ENCODE data around the gene GPR63. TPM values are rescaled to one million over a fixed set of nuclear protein-coding genes. Genes with fewer than 3 reads are reported as not detected.
"Not testable (repeated sequence)": the region's sequence is repeated elsewhere in the genome, so short reads cannot be mapped to it uniquely, and the experiment has no call there.

Gene GPR63
- total RNA-seq, 1 experiment from 2014 or later: 0.95 TPM

DNA sequence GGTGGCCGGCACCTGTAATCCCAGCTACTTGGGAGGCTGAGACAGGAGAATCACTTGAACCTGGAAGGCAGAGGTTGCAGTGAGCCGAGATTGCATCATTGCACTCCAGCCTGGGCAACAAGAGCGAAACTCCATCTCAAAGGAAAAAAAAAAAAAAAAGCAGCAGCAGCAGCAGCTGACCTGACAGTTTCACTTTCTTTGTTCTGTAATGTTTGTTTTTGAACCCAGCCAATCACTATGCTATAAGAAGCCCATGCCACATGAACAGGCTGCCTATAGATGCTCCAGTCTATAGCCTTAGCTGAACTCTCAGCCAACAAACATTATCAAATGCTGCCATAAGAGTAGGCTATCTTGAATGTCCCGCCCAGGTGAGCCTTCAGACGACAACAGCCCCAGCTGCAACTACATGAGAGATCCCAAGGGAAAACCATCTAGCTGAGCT is 47.9 kb upstream of the GPR63 start:
- H3K9me3 ChIP-seq (ENCODE audit: control insufficient read depth, insufficient read depth, low read depth, low read length); ATAC-seq; H3K27me3 ChIP-seq (ENCODE audit: control insufficient read depth, insufficient read depth, low read length); CTCF ChIA-PET; H3K4me1 ChIP-seq (ENCODE audit: control insufficient read depth, insufficient read depth, low read length); H3K36me3 ChIP-seq (ENCODE audit: control insufficient read depth, insufficient read depth, low read length); intact Hi-C loops (cut with micrococcal nuclease; ENCODE audit: unreplicated experiment); in situ Hi-C loops (cut with HindIII; ENCODE audit: low pct_unique_long_range_greater_than_20kb, low sequenced_read_pairs); H3K27ac ChIP-seq (ENCODE audit: low read length); DNase-seq (ENCODE audit: low read depth, low spot score); BruUV-seq (replicated peaks): not testable (repeated sequence)
- POLR2A ChIA-PET: interaction anchor here (0.6 kb wide), 1 partner anchor 179 kb away, joined by 3 read pairs; no protein-coding TSS in a partner anchor
- peak overlapping the region in 1 of 2 experiments; percentile 19; a peak in 1 of 4 replicates for H3K4me3 ChIP-seq (ENCODE audit: low read depth in 2 of 2, low read length in 2 of 2)

DNA sequence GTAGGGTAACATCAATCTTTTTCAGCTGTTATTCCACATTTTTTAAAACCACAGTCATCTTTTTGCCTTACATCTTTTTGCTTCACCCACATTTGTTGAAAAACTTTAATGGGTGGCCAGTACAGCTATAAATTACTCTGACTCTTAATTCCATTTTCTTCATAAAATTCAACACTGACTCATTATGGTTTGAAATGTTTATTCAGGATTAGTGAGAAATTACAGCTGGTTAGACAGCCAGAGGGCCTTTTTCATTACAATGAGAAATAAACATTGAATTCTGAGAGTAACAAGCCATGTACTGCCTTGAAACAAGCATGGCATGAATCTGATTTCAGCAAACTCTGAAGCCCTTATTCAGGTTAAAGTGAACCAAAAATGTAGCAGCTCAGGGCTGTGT is 40.9 kb upstream of the GPR63 start:
- intact Hi-C loops (cut with micrococcal nuclease; ENCODE audit: unreplicated experiment) (no loop called here), in situ Hi-C loops (cut with HindIII; ENCODE audit: low pct_unique_long_range_greater_than_20kb, low sequenced_read_pairs) (no loop called here)
- CTCF ChIA-PET: no interaction called here
- ATAC-seq (no peak), DNase-seq (ENCODE audit: low read depth, low spot score) (no peak)
- Histone ChIP-seq H3K27me3 (ENCODE audit: control insufficient read depth, insufficient read depth, low read length) (no peaks in the 10 kb centered on the region; the same call in 1 of the 2 replicates), H3K4me3 (ENCODE audit: low read depth in 2 of 2, low read length in 2 of 2) (no peak overlapping the region), H3K36me3 (ENCODE audit: control insufficient read depth, insufficient read depth, low read length) (no peaks in the 10 kb centered on the region), H3K9me3 (ENCODE audit: control insufficient read depth, insufficient read depth, low read depth, low read length) (no peaks in the 10 kb centered on the region), H3K27ac (ENCODE audit: low read length) (no peak overlapping the region), H3K4me1 (ENCODE audit: control insufficient read depth, insufficient read depth, low read length) (no peaks in the 10 kb centered on the region)
- BruUV-seq (replicated peaks): no TSS peak
- POLR2A ChIA-PET: no interaction called here
- TF ChIP-seq SIN3A (IDR thresholded peaks at IDR 0.05; ENCODE audit: borderline replicate concordance, insufficient read depth, low read depth, low read length) (no peak), TCF7L2 (IDR thresholded peaks at IDR 0.05; ENCODE audit: low read depth, low read length) (no peak), POLR2AphosphoS5 (IDR thresholded peaks at IDR 0.05; ENCODE audit: low read depth, low read length) (no peak), REST (IDR thresholded peaks at IDR 0.05; ENCODE audit: insufficient read depth in 1 of 2, low read depth in 2 of 2, low read length in 1 of 2) (no peak)
- TF ChIP-seq, protein P1, sequence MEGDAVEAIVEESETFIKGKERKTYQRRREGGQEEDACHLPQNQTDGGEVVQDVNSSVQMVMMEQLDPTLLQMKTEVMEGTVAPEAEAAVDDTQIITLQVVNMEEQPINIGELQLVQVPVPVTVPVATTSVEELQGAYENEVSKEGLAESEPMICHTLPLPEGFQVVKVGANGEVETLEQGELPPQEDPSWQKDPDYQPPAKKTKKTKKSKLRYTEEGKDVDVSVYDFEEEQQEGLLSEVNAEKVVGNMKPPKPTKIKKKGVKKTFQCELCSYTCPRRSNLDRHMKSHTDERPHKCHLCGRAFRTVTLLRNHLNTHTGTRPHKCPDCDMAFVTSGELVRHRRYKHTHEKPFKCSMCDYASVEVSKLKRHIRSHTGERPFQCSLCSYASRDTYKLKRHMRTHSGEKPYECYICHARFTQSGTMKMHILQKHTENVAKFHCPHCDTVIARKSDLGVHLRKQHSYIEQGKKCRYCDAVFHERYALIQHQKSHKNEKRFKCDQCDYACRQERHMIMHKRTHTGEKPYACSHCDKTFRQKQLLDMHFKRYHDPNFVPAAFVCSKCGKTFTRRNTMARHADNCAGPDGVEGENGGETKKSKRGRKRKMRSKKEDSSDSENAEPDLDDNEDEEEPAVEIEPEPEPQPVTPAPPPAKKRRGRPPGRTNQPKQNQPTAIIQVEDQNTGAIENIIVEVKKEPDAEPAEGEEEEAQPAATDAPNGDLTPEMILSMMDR (IDR thresholded peaks at IDR 0.05): no peak

DNA sequence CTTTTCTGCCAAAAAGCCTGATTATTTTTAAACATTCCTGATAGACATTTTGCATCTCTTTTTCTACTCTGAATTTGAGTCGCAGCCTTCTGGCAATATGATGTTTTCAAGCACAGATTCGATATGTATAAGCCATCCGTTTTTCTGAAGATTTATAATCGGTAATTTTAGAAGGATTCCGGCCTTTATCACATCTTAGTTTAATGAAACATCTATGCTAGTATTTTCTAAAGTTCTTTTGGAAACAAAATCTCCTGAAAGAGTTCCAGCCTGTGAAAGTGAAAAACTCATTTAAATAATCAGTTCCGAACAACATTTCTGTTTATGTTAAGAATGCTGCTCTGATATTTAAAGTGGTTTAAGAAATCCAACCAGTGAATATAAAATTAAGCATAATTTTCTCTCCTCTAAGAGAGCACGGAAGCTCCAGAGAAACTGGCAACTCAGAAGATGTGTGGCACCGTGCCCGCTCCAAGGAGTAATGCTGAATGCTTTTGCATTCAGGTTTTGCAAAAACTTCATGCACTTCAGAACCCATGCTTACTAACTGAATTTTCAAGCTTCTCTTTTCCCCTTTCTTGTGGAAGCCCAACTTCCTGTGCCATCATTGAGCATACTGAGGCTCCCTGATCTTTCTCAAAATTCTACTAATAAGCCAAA is 39.7 kb upstream of the GPR63 start:
- H3K27me3 ChIP-seq (ENCODE audit: control insufficient read depth, insufficient read depth, low read length): no peaks in the 10 kb centered on the region; the same call in 1 of the 2 replicates
- H3K4me3 ChIP-seq (ENCODE audit: low read depth in 2 of 2, low read length in 2 of 2): no peak overlapping the region
- H3K4me1 ChIP-seq (ENCODE audit: control insufficient read depth, insufficient read depth, low read length): no peaks in the 10 kb centered on the region
- POLR2A ChIA-PET: no interaction called here
- H3K27ac ChIP-seq (ENCODE audit: low read length): no peak overlapping the region
- CTCF ChIA-PET: no interaction called here
- DNase-seq (ENCODE audit: low read depth, low spot score) (no peak), ATAC-seq (no peak)
- H3K9me3 ChIP-seq (ENCODE audit: control insufficient read depth, insufficient read depth, low read depth, low read length): no peaks in the 10 kb centered on the region
- H3K36me3 ChIP-seq (ENCODE audit: control insufficient read depth, insufficient read depth, low read length): no peaks in the 10 kb centered on the region
- TF ChIP-seq TCF7L2 (IDR thresholded peaks at IDR 0.05; ENCODE audit: low read depth, low read length) (no peak), SIN3A (IDR thresholded peaks at IDR 0.05; ENCODE audit: borderline replicate concordance, insufficient read depth, low read depth, low read length) (no peak), POLR2AphosphoS5 (IDR thresholded peaks at IDR 0.05; ENCODE audit: low read depth, low read length) (no peak), REST (IDR thresholded peaks at IDR 0.05; ENCODE audit: insufficient read depth in 1 of 2, low read depth in 2 of 2, low read length in 1 of 2) (no peak)
- TF ChIP-seq, protein P1 (IDR thresholded peaks at IDR 0.05): no peak
- intact Hi-C loops (cut with micrococcal nuclease; ENCODE audit: unreplicated experiment): no loop called here
- in situ Hi-C loops (cut with HindIII; ENCODE audit: low pct_unique_long_range_greater_than_20kb, low sequenced_read_pairs): no loop called here
- no TSS peak for BruUV-seq (replicated peaks)
